Fibroblast of lung (primary cell): Measurements from ENCODE around the gene SLC24A3. TPM values are rescaled to one million over a fixed set of nuclear protein-coding genes. Genes with fewer than 3 reads are reported as not detected.

Experiments
- DNase-seq, 2 donors: peaks; one replicate each; pipeline versions ENCODE4 v3.0.0 to v3.0.0-alpha.2; 2010; ENCODE audit warnings: low read depth in 2 of 2
- H2AFZ ChIP-seq: 2 replicates; pipeline ENCODE4 v1.5.1; 2012; ENCODE audit warnings: low read length, control low read depth, inconsistent platforms
- H3K27ac ChIP-seq: 2 replicates; pipeline ENCODE4 v1.5.1; 2011; ENCODE audit warnings: low read length, control low read depth; ENCODE audit not compliant: insufficient read depth
- H3K27me3 ChIP-seq: 2 replicates; pipeline ENCODE4 v1.5.1; 2011; ENCODE audit warnings: mild to moderate bottlenecking, low read length; ENCODE audit not compliant: control insufficient read depth, insufficient read depth
- H3K36me3 ChIP-seq: 2 replicates; pipeline ENCODE4 v1.5.1; 2011; ENCODE audit warnings: low read length; ENCODE audit not compliant: control insufficient read depth, insufficient read depth
- H3K4me1 ChIP-seq: 2 replicates; pipeline ENCODE4 v1.5.1; 2011; ENCODE audit warnings: low read length; ENCODE audit not compliant: control insufficient read depth, insufficient read depth; ENCODE audit errors: extremely low read depth
- H3K4me2 ChIP-seq: 2 replicates; pipeline ENCODE4 v1.5.1; 2011; ENCODE audit warnings: low read length, control low read depth; ENCODE audit not compliant: insufficient read depth; ENCODE audit errors: extremely low read depth
- H3K4me3 ChIP-seq, 4 experiments: fragments of 200-600 bp in 1 of 4; sonication (generic) in 1 of 4; replicated peaks in 1 of 4; 2 replicates each; pipeline ENCODE4 v1.5.1; 2011 to 2016; ENCODE audit warnings: low read length in 4 of 4, low read depth in 3 of 4, mild to moderate bottlenecking in 3 of 4, control low read depth in 2 of 4, inconsistent platforms in 1 of 4, mixed read lengths in 1 of 4; ENCODE audit not compliant: insufficient read depth in 1 of 4; ENCODE audit errors: control extremely low read depth in 1 of 4
- H3K79me2 ChIP-seq: 2 replicates; pipeline ENCODE4 v1.5.1; 2012; ENCODE audit warnings: mild to moderate bottlenecking, low read length, inconsistent platforms; ENCODE audit not compliant: control insufficient read depth, insufficient read depth
- H3K9ac ChIP-seq: 2 replicates; pipeline ENCODE4 v1.5.1; 2011; ENCODE audit warnings: mild to moderate bottlenecking, low read length, control low read depth; ENCODE audit not compliant: insufficient read depth
- H3K9me3 ChIP-seq: 2 replicates; pipeline ENCODE4 v1.5.1; 2012; ENCODE audit warnings: low read depth, low read length; ENCODE audit not compliant: control insufficient read depth, insufficient read depth
- H4K20me1 ChIP-seq: 2 replicates; pipeline ENCODE4 v1.5.1; 2011; ENCODE audit warnings: low read length; ENCODE audit not compliant: control insufficient read depth, insufficient read depth; ENCODE audit errors: extremely low read depth
- CTCF ChIP-seq, 2 donors: IDR thresholded peaks in 1 of 2; conservative IDR thresholded peaks in 1 of 2; 1 replicate in 1 of 2; 2 replicates in 1 of 2; pipeline ENCODE4 v1.5.1; 2011 to 2012; ENCODE audit warnings: low read length in 2 of 2, control low read depth in 1 of 2, inconsistent platforms in 1 of 2, low read depth in 1 of 2, mild to moderate bottlenecking in 1 of 2
- EZH2 ChIP-seq: IDR thresholded peaks from 2 replicates; pipeline ENCODE4 v1.5.1; 2012; ENCODE audit warnings: low read length, control low read depth, mild to moderate bottlenecking; ENCODE audit errors: missing control alignments
- polyA plus RNA-seq, 2 donors: library from polyadenylated mRNA; depleted of rRNA in 1 of 2; stranded (reverse) in 1 of 2; unstranded in 1 of 2; fragments of >200 nt; gene quantifications; 2 replicates each; pipeline ENCODE4 v1.2.1, GENCODE V29; 2011 to 2012; ENCODE audit warnings: missing spikeins in 1 of 2
- total RNA-seq: library from RNA; depleted of rRNA; stranded (reverse); fragments of >200 nt; gene quantifications from 2 replicates; pipeline ENCODE4 v1.2.1, GENCODE V29; 2014

SLC24A3 gene
- total and polyA plus RNA-seq, 2 donors (not counting 1 experiment from before 2014, with no cell fraction given), result 0.03 to 1.8 TPM

DNA sequence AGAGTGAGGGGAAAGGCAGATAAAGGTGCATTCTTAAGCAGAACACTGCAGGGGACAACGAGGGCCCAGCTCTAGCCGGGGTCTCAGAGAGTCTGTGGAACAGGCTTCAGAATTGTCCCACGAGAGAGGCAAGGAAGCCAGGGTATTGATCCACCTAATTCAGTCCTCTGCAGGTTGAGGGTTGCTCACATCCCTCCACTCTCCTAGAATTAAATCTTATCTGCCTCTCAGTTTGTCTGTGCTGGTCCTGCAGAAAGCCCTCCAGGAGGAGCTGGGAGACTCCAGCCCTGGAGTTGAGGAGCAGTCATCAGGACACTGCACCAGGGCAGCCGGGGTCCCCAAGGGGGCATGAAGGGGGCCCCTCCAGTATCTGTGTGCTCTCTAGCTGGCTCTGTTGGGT is 39.1 kb downstream of the SLC24A3 start:
- Histone ChIP-seq H3K4me1 (peaks cover 2% of the 10 kb centered on the region), H3K36me3 (no peaks in the 10 kb centered on the region), H3K4me2 (no peak overlapping the region), H3K79me2 (no peaks in the 10 kb centered on the region), H3K9ac (no peak overlapping the region), H3K27ac (no peak overlapping the region), H3K9me3 (no peaks in the 10 kb centered on the region), H4K20me1 (no peaks in the 10 kb centered on the region), H3K4me3 (no peak overlapping the region), H2AFZ (no peak overlapping the region), H3K27me3 (no peaks in the 10 kb centered on the region)
- no peak for DNase-seq
- TF ChIP-seq EZH2 (no peak), CTCF (conservative IDR thresholded peaks at IDR 0.05 in 1 of 2, IDR thresholded peaks at IDR 0.05 in 1 of 2; ENCODE audit: low read depth in 1 of 2, low read length in 2 of 2) (no peak)

- Histone ChIP-seq H3K27ac (no peak overlapping the region), H3K79me2 (no peaks in the 10 kb centered on the region), H3K4me3 (no peak overlapping the region), H3K4me1 (peaks cover 2% of the 10 kb centered on the region), H3K27me3 (no peaks in the 10 kb centered on the region), H3K4me2 (no peak overlapping the region), H2AFZ (no peak overlapping the region), H3K9me3 (no peaks in the 10 kb centered on the region), H3K36me3 (no peaks in the 10 kb centered on the region), H3K9ac (no peak overlapping the region), H4K20me1 (no peaks in the 10 kb centered on the region)
- no peak for DNase-seq
- no peak for TF ChIP-seq CTCF (conservative IDR thresholded peaks at IDR 0.05 in 1 of 2, IDR thresholded peaks at IDR 0.05 in 1 of 2; ENCODE audit: low read depth in 1 of 2, low read length in 2 of 2)
- TF ChIP-seq EZH2, result no peak
These were observed 39.5 kb downstream of the SLC24A3 start for GRCh38 chr20:19251958-19252357.

GRCh38 chr20:19252451-19253120 is 40.1 kb downstream of the SLC24A3 start:
- peak in 1 of 2 donors; percentile 93 for DNase-seq
- Histone ChIP-seq H3K4me1 (peaks cover 2% of the 10 kb centered on the region), H2AFZ (no peak overlapping the region)

More at GRCh38 chr20:19252451-19253120, 40.1 kb downstream of the SLC24A3 start:
- Histone ChIP-seq H3K79me2 (no peaks in the 10 kb centered on the region), H4K20me1 (no peaks in the 10 kb centered on the region), H3K27me3 (no peaks in the 10 kb centered on the region), H3K9me3 (no peaks in the 10 kb centered on the region), H3K4me2 (no peak overlapping the region), H3K4me3 (no peak overlapping the region), H3K27ac (no peak overlapping the region), H3K36me3 (no peaks in the 10 kb centered on the region), H3K9ac (no peak overlapping the region)
- TF ChIP-seq CTCF (conservative IDR thresholded peaks at IDR 0.05 in 1 of 2, IDR thresholded peaks at IDR 0.05 in 1 of 2; ENCODE audit: low read depth in 1 of 2, low read length in 2 of 2) (no peak), EZH2 (no peak)
